SJCRH30 (cell line): ENCODE data around the gene GRIA4. TPM values are rescaled to one million over a fixed set of nuclear protein-coding genes. Genes with fewer than 3 reads are reported as not detected.

Experiments used
- DNase-seq, 2 experiments: peaks; one replicate each; pipeline ENCODE4 v3.0.0-alpha.2; 2015 to 2020
- H3K27ac ChIP-seq: fragments of 250-450 bp; sonication (Bioruptor Pico); 2 replicates; pipeline ENCODE4 v1.5.1; 2020; ENCODE audit warnings: mild to moderate bottlenecking, moderate library complexity
- H3K27me3 ChIP-seq: fragments of 250-450 bp; sonication (Bioruptor Pico); 2 replicates; pipeline ENCODE4 v1.5.1; 2020; ENCODE audit warnings: mild to moderate bottlenecking, moderate library complexity
- H3K36me3 ChIP-seq: fragments of 250-450 bp; sonication (Bioruptor Pico); 2 replicates; pipeline ENCODE4 v1.5.1; 2020; ENCODE audit warnings: mild to moderate bottlenecking, moderate library complexity
- H3K4me1 ChIP-seq: fragments of 250-450 bp; sonication (Bioruptor Pico); 2 replicates; pipeline ENCODE4 v1.5.1; 2020; ENCODE audit warnings: mild to moderate bottlenecking, moderate library complexity
- H3K4me3 ChIP-seq: fragments of 250-450 bp; sonication (Bioruptor Pico); 2 replicates; pipeline ENCODE4 v1.5.1; 2020; ENCODE audit warnings: mild to moderate bottlenecking, moderate library complexity
- H3K9me3 ChIP-seq: fragments of 250-450 bp; sonication (Bioruptor Pico); replicated peaks from 2 replicates; pipeline ENCODE4 v1.5.1; 2020; ENCODE audit warnings: mild to moderate bottlenecking, moderate library complexity
- total RNA-seq: library from RNA; depleted of rRNA; stranded (reverse); fragments of >200 nt; shearing (Covaris generic); gene quantifications from 2 replicates; pipeline ENCODE4 v1.2.3, GENCODE V29; 2014

The GRIA4 gene
- total RNA-seq, 1 experiment from 2014 or later: not detected

- Histone ChIP-seq H3K4me1 (no peaks in the 10 kb centered on the region), H3K4me3 (no peak overlapping the region), H3K9me3 (no peaks in the 10 kb centered on the region), H3K27me3 (no peaks in the 10 kb centered on the region), H3K36me3 (no peaks in the 10 kb centered on the region), H3K27ac (no peak overlapping the region)
- no peak for DNase-seq
Observed at GRCh38 chr11:105910095-105910715, 300.3 kb downstream of the GRIA4 start.

GRCh38 chr11:105911454-105911853 is 301.6 kb downstream of the GRIA4 start:
- Histone ChIP-seq H3K36me3 (no peaks in the 10 kb centered on the region), H3K4me1 (no peaks in the 10 kb centered on the region), H3K27ac (no peak overlapping the region), H3K4me3 (no peak overlapping the region), H3K27me3 (no peaks in the 10 kb centered on the region), H3K9me3 (no peaks in the 10 kb centered on the region)
- DNase-seq: no peak

GRCh38 chr11:105912666-105913065 is 302.8 kb downstream of the GRIA4 start:
- Histone ChIP-seq H3K36me3 (no peaks in the 10 kb centered on the region), H3K4me3 (no peak overlapping the region), H3K27ac (no peak overlapping the region), H3K27me3 (no peaks in the 10 kb centered on the region), H3K4me1 (no peaks in the 10 kb centered on the region), H3K9me3 (no peaks in the 10 kb centered on the region)
- DNase-seq: no peak

GRCh38 chr11:105915021-105915420 is 305.1 kb downstream of the GRIA4 start:
- no peak for DNase-seq
- Histone ChIP-seq H3K9me3 (no peaks in the 10 kb centered on the region), H3K27ac (no peak overlapping the region), H3K4me3 (no peak overlapping the region), H3K27me3 (no peaks in the 10 kb centered on the region), H3K36me3 (no peaks in the 10 kb centered on the region), H3K4me1 (no peaks in the 10 kb centered on the region)

- H3K27ac ChIP-seq: no peak overlapping the region
- H3K4me1 ChIP-seq: no peaks in the 10 kb centered on the region
- H3K4me3 ChIP-seq: no peak overlapping the region
- no peak for DNase-seq
- no peaks in the 10 kb centered on the region for H3K27me3 ChIP-seq
- no peaks in the 10 kb centered on the region for H3K9me3 ChIP-seq
- H3K36me3 ChIP-seq: no peaks in the 10 kb centered on the region
Observed at GRCh38 chr11:105918039-105918438, 308.2 kb downstream of the GRIA4 start.

GRCh38 chr11:105918600-105918999 is 308.7 kb downstream of the GRIA4 start:
- Histone ChIP-seq H3K4me3 (no peak overlapping the region), H3K9me3 (no peaks in the 10 kb centered on the region), H3K4me1 (no peaks in the 10 kb centered on the region), H3K27me3 (no peaks in the 10 kb centered on the region), H3K27ac (no peak overlapping the region), H3K36me3 (no peaks in the 10 kb centered on the region)
- DNase-seq: no peak

- no peak overlapping the region for H3K27ac ChIP-seq
- H3K27me3 ChIP-seq: no peaks in the 10 kb centered on the region
- no peaks in the 10 kb centered on the region for H3K9me3 ChIP-seq
- no peaks in the 10 kb centered on the region for H3K36me3 ChIP-seq
- H3K4me1 ChIP-seq: no peaks in the 10 kb centered on the region
- no peak overlapping the region for H3K4me3 ChIP-seq
- no peak for DNase-seq
Observed at GRCh38 chr11:105923252-105923651, 313.4 kb downstream of the GRIA4 start.

GRCh38 chr11:105923807-105924206 is 313.9 kb downstream of the GRIA4 start:
- no peaks in the 10 kb centered on the region for H3K27me3 ChIP-seq
- DNase-seq: no peak
- no peak overlapping the region for H3K27ac ChIP-seq
- H3K4me1 ChIP-seq: no peaks in the 10 kb centered on the region
- no peaks in the 10 kb centered on the region for H3K9me3 ChIP-seq
- no peaks in the 10 kb centered on the region for H3K36me3 ChIP-seq
- H3K4me3 ChIP-seq: no peak overlapping the region

GRCh38 chr11:105929084-105929955 is 319.4 kb downstream of the GRIA4 start:
- no peak for DNase-seq
- H3K27ac ChIP-seq: no peak overlapping the region
- H3K9me3 ChIP-seq: no peaks in the 10 kb centered on the region
- H3K4me3 ChIP-seq: no peak overlapping the region
- no peaks in the 10 kb centered on the region for H3K4me1 ChIP-seq
- H3K36me3 ChIP-seq: no peaks in the 10 kb centered on the region
- no peaks in the 10 kb centered on the region for H3K27me3 ChIP-seq

- Histone ChIP-seq H3K4me1 (no peaks in the 10 kb centered on the region), H3K27ac (no peak overlapping the region), H3K36me3 (no peaks in the 10 kb centered on the region), H3K27me3 (no peaks in the 10 kb centered on the region), H3K9me3 (no peaks in the 10 kb centered on the region), H3K4me3 (no peak overlapping the region)
- DNase-seq: no peak
Observed at GRCh38 chr11:105933695-105934094, 323.8 kb downstream of the GRIA4 start.

- Histone ChIP-seq H3K36me3 (no peaks in the 10 kb centered on the region), H3K4me1 (no peaks in the 10 kb centered on the region), H3K27me3 (no peaks in the 10 kb centered on the region), H3K9me3 (no peaks in the 10 kb centered on the region), H3K27ac (no peak overlapping the region), H3K4me3 (no peak overlapping the region)
- DNase-seq: peak in 1 of 2 experiments; percentile 17
Observed at GRCh38 chr11:105935791-105936190, 325.9 kb downstream of the GRIA4 start.

GRCh38 chr11:105937331-105937730 is 327.5 kb downstream of the GRIA4 start:
- Histone ChIP-seq H3K9me3 (no peaks in the 10 kb centered on the region), H3K4me1 (no peaks in the 10 kb centered on the region), H3K27me3 (no peaks in the 10 kb centered on the region), H3K4me3 (no peak overlapping the region), H3K36me3 (no peaks in the 10 kb centered on the region), H3K27ac (no peak overlapping the region)
- no peak for DNase-seq

GRCh38 chr11:105937738-105938137 is 327.9 kb downstream of the GRIA4 start:
- DNase-seq: no peak
- no peaks in the 10 kb centered on the region for H3K27me3 ChIP-seq
- no peaks in the 10 kb centered on the region for H3K4me1 ChIP-seq
- no peak overlapping the region for H3K4me3 ChIP-seq
- no peaks in the 10 kb centered on the region for H3K9me3 ChIP-seq
- no peaks in the 10 kb centered on the region for H3K36me3 ChIP-seq
- no peak overlapping the region for H3K27ac ChIP-seq

GRCh38 chr11:105942921-105943320 is 333.0 kb downstream of the GRIA4 start:
- DNase-seq: no peak
- H3K4me3 ChIP-seq: no peak overlapping the region
- no peaks in the 10 kb centered on the region for H3K4me1 ChIP-seq
- no peaks in the 10 kb centered on the region for H3K9me3 ChIP-seq
- H3K27me3 ChIP-seq: no peaks in the 10 kb centered on the region
- H3K36me3 ChIP-seq: no peaks in the 10 kb centered on the region
- no peak overlapping the region for H3K27ac ChIP-seq

GRCh38 chr11:105948918-105949590 is 339.2 kb downstream of the GRIA4 start:
- H3K4me1 ChIP-seq: no peaks in the 10 kb centered on the region
- H3K36me3 ChIP-seq: no peaks in the 10 kb centered on the region
- H3K4me3 ChIP-seq: no peak overlapping the region
- no peaks in the 10 kb centered on the region for H3K27me3 ChIP-seq
- no peak for DNase-seq
- H3K9me3 ChIP-seq: no peaks in the 10 kb centered on the region
- no peak overlapping the region for H3K27ac ChIP-seq
